Parathyroid adenoma (tissue), 2 donors: ENCODE results near the gene ZNF610.

ENCODE experiments used
- H2AFZ ChIP-seq: fragments of 300-600 bp; sonication (generic); one replicate; pipeline ENCODE4 v1.7.0; 2017; ENCODE audit warnings: antibody characterized with exemption, mild to moderate bottlenecking
- H3K27ac ChIP-seq: fragments of 300-600 bp; sonication (generic); one replicate; pipeline ENCODE4 v1.7.0; 2017
- H3K27me3 ChIP-seq: fragments of 300-600 bp; sonication (generic); one replicate; pipeline ENCODE4 v1.7.0; 2017; ENCODE audit warnings: low read length; ENCODE audit not compliant: control insufficient read depth, insufficient read depth
- H3K36me3 ChIP-seq: fragments of 300-600 bp; sonication (generic); one replicate; pipeline ENCODE4 v1.7.0; 2017; ENCODE audit warnings: low read length; ENCODE audit not compliant: control insufficient read depth, insufficient read depth
- H3K4me1 ChIP-seq: fragments of 300-600 bp; sonication (generic); one replicate; pipeline ENCODE4 v1.7.0; 2017; ENCODE audit warnings: control low read depth
- H3K4me2 ChIP-seq: fragments of 300-600 bp; sonication (generic); one replicate; pipeline ENCODE4 v1.7.0; 2017; ENCODE audit warnings: low read length
- H3K4me3 ChIP-seq: fragments of 300-600 bp; sonication (generic); one replicate; pipeline ENCODE4 v1.7.0; 2017; ENCODE audit warnings: low read depth, low read length
- H3K79me2 ChIP-seq: fragments of 300-600 bp; sonication (generic); one replicate; pipeline ENCODE4 v1.7.0; 2017; ENCODE audit warnings: control low read depth
- H3K9ac ChIP-seq: fragments of 300-600 bp; sonication (generic); one replicate; pipeline ENCODE4 v1.7.0; 2017; ENCODE audit warnings: mild to moderate bottlenecking
- H3K9me3 ChIP-seq: fragments of 300-600 bp; sonication (generic); one replicate; pipeline ENCODE4 v1.7.0; 2017; ENCODE audit warnings: low read length; ENCODE audit not compliant: control insufficient read depth
- CTCF ChIP-seq: fragments of 300-600 bp; sonication (generic); IDR thresholded peaks from one replicate; pipeline ENCODE4 v1.7.0; 2017; ENCODE audit warnings: antibody characterized with exemption, mild to moderate bottlenecking
- donor health status: primary hyperparathyroidism.

Gene ZNF610

DNA sequence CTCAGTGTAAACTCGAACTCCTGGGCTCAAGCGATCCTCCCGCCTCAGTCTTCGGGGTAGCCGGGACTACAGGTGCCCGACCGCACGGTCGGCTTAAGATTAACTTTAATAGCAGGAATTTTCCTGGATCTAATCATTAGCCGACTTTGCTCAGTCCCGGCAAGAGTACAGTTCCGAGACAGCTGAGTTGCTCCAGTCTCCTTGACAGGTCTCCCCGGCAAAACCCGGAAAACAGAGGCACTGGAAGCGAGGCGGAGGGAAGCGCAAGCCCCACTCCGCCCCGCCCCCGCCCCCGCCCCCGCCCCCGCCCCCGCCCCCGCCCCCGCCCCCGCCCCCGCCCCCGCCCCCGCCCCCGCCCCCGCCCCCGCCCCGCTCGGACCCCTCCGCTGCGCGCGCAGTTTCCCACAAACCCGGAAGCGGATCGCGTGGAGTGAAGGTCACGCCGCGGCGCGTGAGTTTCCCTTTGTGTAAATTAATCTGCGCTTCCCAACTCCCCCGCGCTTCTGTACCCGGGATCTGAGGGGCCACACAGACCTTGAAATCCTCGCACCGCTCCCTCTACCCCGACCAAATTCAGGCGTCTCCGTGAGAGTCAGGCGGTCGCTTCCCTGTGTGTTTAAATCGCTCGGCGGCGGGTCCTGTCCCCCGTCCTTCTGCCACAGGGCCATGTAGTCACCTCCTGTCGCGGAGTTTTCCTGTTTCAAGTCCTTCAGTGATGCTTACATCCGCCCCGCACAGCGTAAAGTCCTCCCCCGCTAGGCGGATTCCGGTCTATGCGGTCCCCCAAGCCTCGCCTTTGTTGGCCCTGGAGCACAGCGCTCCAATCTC is 39.1 kb upstream of the ZNF610 start, which contains the start of gene ZNF480:
ZNF480 (plus strand) TSS at position 397 of the 828 bp plus-strand sequence. CDS start 3,244 bp downstream, outside the sequence.
- no peaks in the 10 kb centered on the region for H3K79me2 ChIP-seq
- no peaks in the 10 kb centered on the region for H3K27me3 ChIP-seq
- peak within 1 kb of the TSS; percentile 86 for H3K4me3 ChIP-seq
- peak; percentile 14 for TF ChIP-seq CTCF
- peak within 1 kb of the TSS; percentile 98 for H3K4me2 ChIP-seq
- H3K9me3 ChIP-seq: no peaks in the 10 kb centered on the region
- H3K9ac ChIP-seq: peak within 1 kb of the TSS; percentile 58
- H3K27ac ChIP-seq: peak within 1 kb of the TSS; percentile 93
- peak within 1 kb of the TSS; percentile 93 for H2AFZ ChIP-seq
- H3K36me3 ChIP-seq: no peaks in the 10 kb centered on the region
- no peaks in the 10 kb centered on the region for H3K4me1 ChIP-seq

DNA sequence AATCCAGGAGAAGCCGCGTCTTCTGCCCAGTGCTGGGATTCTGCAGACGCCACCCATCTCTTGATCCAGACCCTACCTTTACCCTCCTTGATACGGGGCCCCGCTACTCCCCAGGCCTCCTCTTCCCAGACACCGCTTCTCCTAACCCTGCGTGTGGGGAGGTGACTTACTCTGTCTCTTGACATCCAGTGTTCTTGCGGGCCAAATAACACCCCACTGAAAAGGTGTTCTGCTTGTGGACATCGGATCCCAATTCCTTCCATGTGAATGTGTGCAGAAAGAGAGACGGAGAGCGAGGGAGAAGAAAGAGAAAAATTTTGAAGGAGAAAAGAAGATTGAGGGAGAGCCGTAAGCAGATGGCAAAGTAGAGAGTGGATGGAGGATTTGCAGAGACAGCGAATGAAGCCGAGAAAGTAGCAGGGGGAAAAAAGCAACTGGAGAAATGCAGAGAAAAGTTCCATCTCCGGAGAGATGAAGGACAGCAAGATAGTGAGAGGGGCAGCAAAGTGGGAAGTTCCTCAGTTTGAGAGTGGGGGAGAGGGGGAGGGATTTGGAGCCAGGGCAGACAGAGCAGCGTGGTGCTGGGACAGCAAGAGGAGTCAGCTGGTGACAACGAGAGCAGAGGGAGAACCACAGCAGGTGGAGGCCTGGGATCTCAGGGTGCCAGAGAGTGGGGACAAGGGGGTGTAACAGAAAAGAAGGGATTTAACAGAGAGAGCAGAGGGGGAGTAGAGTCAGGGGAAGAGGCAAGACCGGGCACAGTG is 38.3 kb upstream of the ZNF610 start:
- Histone ChIP-seq H3K4me2 (peak overlapping the region; percentile 95), H3K9me3 (no peaks in the 10 kb centered on the region), H3K4me1 (no peaks in the 10 kb centered on the region), H3K9ac (peak overlapping the region; percentile 58), H3K4me3 (peak overlapping the region; percentile 86), H3K27ac (peak overlapping the region; percentile 93), H3K79me2 (no peaks in the 10 kb centered on the region), H2AFZ (peak overlapping the region; percentile 93), H3K36me3 (no peaks in the 10 kb centered on the region), H3K27me3 (no peaks in the 10 kb centered on the region)
- TF ChIP-seq CTCF: no peak

DNA sequence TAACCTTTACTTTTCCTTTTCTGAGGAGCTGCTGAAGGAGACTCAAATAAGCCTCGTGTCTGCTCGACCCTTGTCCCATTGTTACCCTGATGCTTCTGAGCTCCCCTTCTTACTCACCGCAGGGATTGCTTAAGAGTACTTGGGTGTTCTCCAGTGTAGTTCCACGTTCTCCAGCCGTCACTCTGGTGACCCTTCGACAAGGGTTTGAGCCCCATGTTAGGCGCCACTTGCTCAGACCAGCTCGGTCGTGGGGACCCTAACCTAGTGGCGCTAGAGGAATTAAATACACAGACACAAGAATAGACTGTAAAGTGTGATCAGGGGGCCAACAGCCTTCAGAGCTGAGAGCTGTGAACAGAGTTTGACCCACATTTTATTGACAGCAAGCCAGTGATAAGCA is 28.8 kb upstream of the ZNF610 start:
- Histone ChIP-seq H3K4me1 (no peaks in the 10 kb centered on the region), H3K9ac (no peak overlapping the region), H3K4me2 (no peak overlapping the region), H3K36me3 (peaks cover 5% of the 10 kb centered on the region), H2AFZ (no peak overlapping the region), H3K4me3 (no peak overlapping the region), H3K9me3 (no peaks in the 10 kb centered on the region), H3K27ac (no peak overlapping the region), H3K27me3 (no peaks in the 10 kb centered on the region), H3K79me2 (no peaks in the 10 kb centered on the region)
- TF ChIP-seq CTCF: no peak

GRCh38 chr19:52322429-52322828 is 13.6 kb upstream of the ZNF610 start:
- H3K79me2 ChIP-seq: no peaks in the 10 kb centered on the region
- no peak overlapping the region for H3K4me3 ChIP-seq
- no peak overlapping the region for H3K27ac ChIP-seq
- no peaks in the 10 kb centered on the region for H3K4me1 ChIP-seq
- no peaks in the 10 kb centered on the region for H3K27me3 ChIP-seq
- no peak overlapping the region for H3K4me2 ChIP-seq
- peaks cover 13% of the 10 kb centered on the region for H3K9me3 ChIP-seq
- H3K9ac ChIP-seq: no peak overlapping the region
- no peak for TF ChIP-seq CTCF
- no peak overlapping the region for H2AFZ ChIP-seq
- H3K36me3 ChIP-seq: peaks cover 32% of the 10 kb centered on the region
